ENCODE results near the gene ANKFN1.

Gene ANKFN1

GRCh38 chr17:56177361-56177760 lies 24.1 kb downstream of the ANKFN1 start:
- no peak for DNase-seq (ENCODE audit: low read depth)

GRCh38 chr17:56178203-56178602 lies 24.9 kb downstream of the ANKFN1 start:
- no peak for DNase-seq (ENCODE audit: low read depth)

- DNase-seq (ENCODE audit: low read depth): no peak
Measured at GRCh38 chr17:56182081-56182480, 28.8 kb downstream of the ANKFN1 start.

GRCh38 chr17:56184650-56185049 lies 31.4 kb downstream of the ANKFN1 start:
- peak; percentile 88 for DNase-seq (ENCODE audit: low read depth)

GRCh38 chr17:56185491-56186221 lies 32.4 kb downstream of the ANKFN1 start:
- DNase-seq (ENCODE audit: low read depth): peak; percentile 77

- DNase-seq (ENCODE audit: low read depth): peak; percentile 55
Measured at GRCh38 chr17:56186222-56186786, 33.0 kb downstream of the ANKFN1 start.

- no peak for DNase-seq (ENCODE audit: low read depth)
Measured at GRCh38 chr17:56203430-56203829, 50.2 kb downstream of the ANKFN1 start.

GRCh38 chr17:56206351-56206750 lies 53.1 kb downstream of the ANKFN1 start:
- DNase-seq (ENCODE audit: low read depth): no peak

- no peak for DNase-seq (ENCODE audit: low read depth)
Measured at GRCh38 chr17:56213031-56213430, 59.8 kb downstream of the ANKFN1 start.

GRCh38 chr17:56217921-56218320 lies 64.6 kb downstream of the ANKFN1 start:
- DNase-seq (ENCODE audit: low read depth): no peak

GRCh38 chr17:56222255-56222654 lies 69.0 kb downstream of the ANKFN1 start:
- peak; percentile 1 for DNase-seq (ENCODE audit: low read depth)

GRCh38 chr17:56230660-56231059 lies 77.4 kb downstream of the ANKFN1 start:
- no peak for DNase-seq (ENCODE audit: low read depth)

- no peak for DNase-seq (ENCODE audit: low read depth)
Measured at GRCh38 chr17:56231252-56231651, 78.0 kb downstream of the ANKFN1 start.

GRCh38 chr17:56231693-56232092 lies 78.4 kb downstream of the ANKFN1 start:
- DNase-seq (ENCODE audit: low read depth): no peak

GRCh38 chr17:56244268-56244890 lies 91.1 kb downstream of the ANKFN1 start:
- DNase-seq (ENCODE audit: low read depth): no peak

GRCh38 chr17:56247816-56248215 lies 94.5 kb downstream of the ANKFN1 start:
- no peak for DNase-seq (ENCODE audit: low read depth)

GRCh38 chr17:56257075-56257474 lies 103.8 kb downstream of the ANKFN1 start:
- no peak for DNase-seq (ENCODE audit: low read depth)

GRCh38 chr17:56260376-56261002 lies 107.2 kb downstream of the ANKFN1 start:
- no peak for DNase-seq (ENCODE audit: low read depth)

GRCh38 chr17:56262803-56263202 lies 109.5 kb downstream of the ANKFN1 start:
- no peak for DNase-seq (ENCODE audit: low read depth)

GRCh38 chr17:56269556-56270389 lies 116.5 kb downstream of the ANKFN1 start:
- DNase-seq (ENCODE audit: low read depth): no peak

- DNase-seq (ENCODE audit: low read depth): no peak
Measured at GRCh38 chr17:56274491-56274890, 121.2 kb downstream of the ANKFN1 start.

GRCh38 chr17:56284482-56284881 lies 131.2 kb downstream of the ANKFN1 start:
- no peak for DNase-seq (ENCODE audit: low read depth)

Data from amniotic epithelial cell (primary cell).